Measurements from ENCODE around the gene NMNAT2. TPM values are rescaled to one million over a fixed set of nuclear protein-coding genes. Genes with fewer than 3 reads are reported as not detected.

Gene NMNAT2
- total and polyA plus RNA-seq, 2 of the 4 experiments (the other 2 are of a cell fraction) = 0.36 to 2.4 TPM

DNA sequence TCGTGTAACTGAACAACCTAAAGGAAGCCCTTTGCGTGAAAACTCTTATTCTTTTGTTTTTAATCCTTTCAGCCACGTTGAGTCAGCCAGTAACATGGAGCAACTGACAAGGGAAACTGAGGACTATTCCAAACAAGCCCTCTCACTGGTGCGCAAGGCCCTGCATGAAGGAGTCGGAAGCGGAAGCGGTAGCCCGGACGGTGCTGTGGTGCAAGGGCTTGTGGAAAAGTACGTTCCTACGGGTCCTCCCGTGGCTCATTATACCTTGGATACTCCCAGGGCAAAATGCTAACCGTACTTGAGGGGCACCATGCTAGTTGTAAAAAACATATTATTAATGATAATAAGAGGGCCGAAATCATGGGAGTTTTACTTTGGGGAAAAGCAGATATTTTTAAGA is 182.7 kb downstream of the NMNAT2 start:
- Histone ChIP-seq H2BK5ac (ENCODE audit: low read depth, low read length, poor library complexity, severe bottlenecking) (peak overlapping the region; percentile 60), H3K4me1 (ENCODE audit: control insufficient read depth, insufficient read depth, low read length) (peaks cover 13% of the 10 kb centered on the region), H2BK15ac (ENCODE audit: low read depth, low read length) (peak overlapping the region; percentile 78), H3K18ac (ENCODE audit: low read depth, low read length) (peak overlapping the region; percentile 45; the same call in 1 of the 2 replicates), H2BK120ac (ENCODE audit: low read depth, low read length) (peak overlapping the region; percentile 88), H3K27ac (ENCODE audit: insufficient read depth, low read length) (peak overlapping the region; percentile 76; the same call in 1 of the 2 replicates), H3K36me3 (ENCODE audit: control insufficient read depth, insufficient read depth, low read length) (no peaks in the 10 kb centered on the region), H4K5ac (ENCODE audit: low read depth, low read length) (peak overlapping the region; percentile 33; the same call in 1 of the 2 replicates), H3K4ac (ENCODE audit: low read depth, low read length) (peak overlapping the region; percentile 53), H3K27me3 (ENCODE audit: control insufficient read depth, insufficient read depth, low read length) (no peaks in the 10 kb centered on the region), H3K4me3 (ENCODE audit: insufficient read depth, low read depth, low read length) (peak overlapping the region; percentile 41; the same call in 1 of the 2 replicates), H3K9ac (ENCODE audit: low read depth, low read length) (peak overlapping the region; percentile 63; the same call in 1 of the 2 replicates), H3K56ac (ENCODE audit: extremely low read depth, insufficient read depth, low read length) (peak overlapping the region; percentile 76; the same call in 1 of the 2 replicates), H4K20me1 (ENCODE audit: insufficient read depth, low read length) (no peaks in the 10 kb centered on the region), H3K4me2 (ENCODE audit: low read depth, low read length) (peak overlapping the region; percentile 78), H4K8ac (ENCODE audit: low read depth in 2 of 2, low read length in 2 of 2) (peak overlapping the region; percentile 15 to 87; a peak in 3 of 4 replicates), H4K91ac (ENCODE audit: insufficient read depth, low read depth, low read length) (peak overlapping the region; percentile 67), H3K23ac (ENCODE audit: low read depth, low read length) (peak overlapping the region; percentile 5; the same call in 1 of the 2 replicates), H2BK20ac (ENCODE audit: low read depth, low read length) (peak overlapping the region; percentile 76), H3K14ac (replicated peaks; ENCODE audit: low read depth, low read length) (peak overlapping the region; percentile 87), H2AK5ac (ENCODE audit: low read depth, low read length) (peak overlapping the region; percentile 93), H2AFZ (replicated peaks; ENCODE audit: low read length, poor library complexity) (peak overlapping the region; percentile 88), H3K9me3 (ENCODE audit: control insufficient read depth, insufficient read depth, low read length) (no peaks in the 10 kb centered on the region), H2AK9ac (replicated peaks; ENCODE audit: low read depth, low read length, poor library complexity) (peak overlapping the region; percentile 73), H3K9me1 (ENCODE audit: insufficient read depth, low read length) (peaks cover 13% of the 10 kb centered on the region), H3K79me1 (ENCODE audit: low read depth in 1 of 2, low read length in 2 of 2) (no peaks in the 10 kb centered on the region; a peak in 1 of 4 replicates)
- dilution Hi-C loops (cut with HindIII; ENCODE audit: low sequenced_read_pairs, unreplicated experiment) = no loop called here
- ChIA-PET POLR2A (ENCODE audit: unreplicated experiment) (interaction anchor here (0.6 to 1.0 kb wide), 2 partner anchors 35 to 83 kb away, joined by 3 to 5 read pairs; no protein-coding TSS in a partner anchor), CTCF (interaction anchor here (0.9 to 1.5 kb wide), 12 partner anchors 9 to 347 kb away, joined by 3 to 10 read pairs (median 4); no protein-coding TSS in a partner anchor)
- in situ Hi-C loops (cut with MboI; ENCODE audit: low sequenced_read_pairs) = loop anchor here (10.0 to 25.0 kb wide), 2 partner anchors 211 to 273 kb away; partner anchors contain the start of genes LAMC1 and SHCBP1L
- intact Hi-C loops (cut with micrococcal nuclease) = loop anchor here (1.0 to 5.0 kb wide), 4 partner anchors 35 to 273 kb away; partner anchors contain the start of gene LAMC1
- no TSS peak for BruUV-seq (replicated peaks)
- no peak for DNase-seq
- ATAC-seq (ENCODE audit: low read depth) = no peak
- TF ChIP-seq RAD21 (IDR thresholded peaks at IDR 0.05; ENCODE audit: low read length) (no peak), FOS (IDR thresholded peaks at IDR 0.05; ENCODE audit: low read depth, low read length) (no peak), MXI1 (IDR thresholded peaks at IDR 0.05; ENCODE audit: borderline replicate concordance, low read depth, low read length) (no peak), POLR2A (IDR thresholded peaks at IDR 0.05; ENCODE audit: low read depth, low read length) (0 out of 2 replicates have a peak, but pooled peaks have one; percentile 11)
- TF ChIP-seq, protein P1, sequence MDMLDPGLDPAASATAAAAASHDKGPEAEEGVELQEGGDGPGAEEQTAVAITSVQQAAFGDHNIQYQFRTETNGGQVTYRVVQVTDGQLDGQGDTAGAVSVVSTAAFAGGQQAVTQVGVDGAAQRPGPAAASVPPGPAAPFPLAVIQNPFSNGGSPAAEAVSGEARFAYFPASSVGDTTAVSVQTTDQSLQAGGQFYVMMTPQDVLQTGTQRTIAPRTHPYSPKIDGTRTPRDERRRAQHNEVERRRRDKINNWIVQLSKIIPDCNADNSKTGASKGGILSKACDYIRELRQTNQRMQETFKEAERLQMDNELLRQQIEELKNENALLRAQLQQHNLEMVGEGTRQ (IDR thresholded peaks at IDR 0.05; ENCODE audit: low read depth, low read length) = no peak
- 83% methylated on average over 2 of the region's 14 CpGs; no CpG with 5 or more reads in 1 of the 2 experiments for WGBS, 2 experiments (ENCODE audit: extremely low coverage in 2 of 2, insufficient read length in 1 of 2)

Measured in IMR-90 (cell line).